Activated T-cell treated with anti-CD3 and anti-CD28 coated beads, Interleukin-2, amount 50 U/mL, for 24 hours (primary cell): ENCODE results near the gene B3GALNT1.

Experiments
- DNase-seq: peaks from one replicate; pipeline ENCODE4 v3.0.0-alpha.2; 2020
- H3K27ac Mint-ChIP-seq: 2 replicates; pipeline ENCODE4 v1.8.0; 2020; ENCODE audit warnings: mild to moderate bottlenecking, mixed read lengths
- H3K27me3 Mint-ChIP-seq: 2 replicates; pipeline ENCODE4 v1.8.0; 2020; ENCODE audit warnings: mixed read lengths
- H3K36me3 Mint-ChIP-seq: 2 replicates; pipeline ENCODE4 v1.8.0; 2020; ENCODE audit warnings: low read depth, mixed read lengths
- H3K4me1 Mint-ChIP-seq: 2 replicates; pipeline ENCODE4 v1.8.0; 2020; ENCODE audit warnings: low read depth, mixed read lengths
- H3K4me3 Mint-ChIP-seq: 2 replicates; pipeline ENCODE4 v1.8.0; 2020; ENCODE audit warnings: mild to moderate bottlenecking, moderate library complexity, mixed read lengths
- H3K9me3 Mint-ChIP-seq: 2 replicates; pipeline ENCODE4 v1.8.0; 2020; ENCODE audit warnings: mixed read lengths

B3GALNT1 gene

DNA sequence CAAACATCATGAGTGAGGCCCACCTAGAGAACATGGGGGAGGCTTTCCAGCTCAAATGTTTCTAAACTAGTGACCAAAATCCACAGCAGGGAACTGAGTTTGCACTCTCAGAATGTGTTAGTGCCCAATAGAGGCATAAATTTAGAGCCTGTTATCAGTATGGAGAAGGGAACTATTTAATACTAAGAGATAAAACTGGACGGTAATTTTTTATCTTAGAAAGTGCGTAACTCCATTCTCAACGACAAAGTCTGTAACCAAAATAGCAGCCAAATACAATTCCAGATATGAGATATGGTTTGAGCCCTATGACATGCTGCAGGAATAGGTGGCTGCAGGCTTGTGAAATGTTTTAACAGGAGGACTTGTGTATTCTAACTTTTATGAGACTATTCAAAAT, 3.5 kb downstream of the B3GALNT1 start:
- DNase-seq, result no peak
- Mint-ChIP-seq H3K4me3 (no peak overlapping the region), H3K36me3 (no peaks in the 10 kb centered on the region), H3K4me1 (peaks cover 8% of the 10 kb centered on the region), H3K9me3 (no peaks in the 10 kb centered on the region), H3K27ac (no peak overlapping the region), H3K27me3 (peaks cover 28% of the 10 kb centered on the region)

DNA sequence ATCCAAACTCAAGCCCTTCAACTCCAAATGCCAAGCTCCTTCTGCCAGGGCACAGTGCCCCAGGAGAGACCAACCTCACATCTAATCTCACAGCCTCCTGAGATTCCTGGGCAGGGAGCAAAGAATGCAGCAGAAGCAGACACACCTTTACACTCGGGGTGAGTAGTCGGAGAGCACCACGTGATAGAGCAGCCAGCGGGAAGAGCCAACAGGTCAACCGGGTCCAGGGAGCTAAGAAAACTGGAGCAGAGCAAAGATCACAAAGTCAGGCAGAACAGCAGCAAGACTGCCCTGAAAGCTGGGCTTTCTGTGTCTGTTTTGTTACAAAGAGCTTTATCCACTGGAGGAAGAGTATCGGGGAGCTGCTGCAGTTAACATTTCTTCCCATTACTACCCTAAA, 4.2 kb downstream of the B3GALNT1 start:
- no peaks in the 10 kb centered on the region for H3K9me3 Mint-ChIP-seq
- H3K27me3 Mint-ChIP-seq, result peaks cover 24% of the 10 kb centered on the region
- no peak overlapping the region for H3K27ac Mint-ChIP-seq
- no peaks in the 10 kb centered on the region for H3K36me3 Mint-ChIP-seq
- peaks cover 8% of the 10 kb centered on the region for H3K4me1 Mint-ChIP-seq
- no peak for DNase-seq
- H3K4me3 Mint-ChIP-seq, result no peak overlapping the region

DNA sequence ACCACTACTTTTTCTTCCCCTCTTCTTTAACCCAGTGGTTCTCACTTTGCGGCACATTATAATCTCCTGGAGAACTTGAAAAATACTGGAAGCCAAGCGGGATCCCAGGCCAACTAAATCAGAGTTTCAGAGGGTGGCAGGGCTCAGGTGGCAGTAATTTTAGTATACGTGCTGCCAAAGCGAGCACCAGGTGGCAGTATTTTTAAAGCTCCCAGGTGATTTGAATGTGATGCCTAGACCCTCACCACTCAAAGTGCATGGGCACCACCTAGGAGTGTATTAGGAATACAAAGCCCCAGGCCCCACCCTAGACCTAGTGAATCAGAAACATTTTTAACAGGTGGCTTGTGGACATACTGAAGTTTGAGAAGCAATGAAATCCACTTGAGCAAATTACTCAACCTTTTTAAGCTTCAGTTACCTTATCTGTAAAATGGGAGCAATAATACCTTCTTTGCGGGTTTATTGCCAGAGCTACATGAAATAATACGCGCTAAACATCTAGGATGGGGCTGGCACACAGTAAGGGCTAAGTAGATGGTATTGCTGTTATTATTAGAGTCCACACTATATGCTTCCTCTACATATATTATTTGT, 8.3 kb downstream of the B3GALNT1 start:
- Mint-ChIP-seq H3K27me3 (no peaks in the 10 kb centered on the region), H3K9me3 (no peaks in the 10 kb centered on the region), H3K36me3 (no peaks in the 10 kb centered on the region), H3K4me1 (no peaks in the 10 kb centered on the region), H3K27ac (no peak overlapping the region), H3K4me3 (no peak overlapping the region)
- DNase-seq, result no peak

DNA sequence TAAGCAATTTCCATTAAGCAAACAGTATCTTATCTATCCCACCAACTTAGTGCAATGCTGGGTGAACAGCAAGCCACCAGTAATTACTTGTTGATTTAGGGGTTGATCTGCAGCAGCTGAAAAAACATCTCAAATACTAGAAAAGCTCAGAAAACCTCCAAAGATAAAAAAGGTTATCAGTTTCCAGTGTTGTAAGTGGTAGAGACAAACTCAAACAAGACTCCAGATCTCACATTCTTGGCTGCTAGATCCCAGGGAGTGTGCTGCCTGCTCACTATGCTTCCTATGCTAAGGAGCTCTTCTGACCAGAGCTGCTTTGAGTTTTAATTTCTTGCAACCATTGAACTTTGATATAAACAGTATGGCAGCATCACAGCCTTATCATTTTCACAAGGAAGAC, 11.3 kb downstream of the B3GALNT1 start:
- Mint-ChIP-seq H3K9me3 (no peaks in the 10 kb centered on the region), H3K4me3 (no peak overlapping the region), H3K27ac (no peak overlapping the region), H3K27me3 (peaks cover 3% of the 10 kb centered on the region), H3K36me3 (no peaks in the 10 kb centered on the region), H3K4me1 (no peaks in the 10 kb centered on the region)
- DNase-seq, result no peak

DNA sequence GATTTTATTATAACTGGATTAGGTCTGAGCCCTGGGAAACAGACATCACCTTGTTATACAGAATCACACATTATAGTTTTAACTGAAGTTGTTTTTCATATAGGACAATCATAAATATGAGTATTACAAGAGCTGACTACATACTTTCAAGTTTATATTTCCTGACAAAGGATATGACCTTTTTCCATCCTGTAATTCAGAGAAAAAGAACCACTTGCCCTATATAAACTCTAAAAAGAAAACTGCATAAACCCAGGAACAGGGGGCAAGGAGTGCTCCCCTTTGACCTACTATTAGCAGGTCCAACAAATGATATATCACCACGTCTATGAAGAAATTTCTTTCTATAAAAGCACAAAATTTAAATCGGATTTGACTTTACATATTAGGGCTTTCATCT, 20.9 kb downstream of the B3GALNT1 start:
- DNase-seq, result no peak

DNA sequence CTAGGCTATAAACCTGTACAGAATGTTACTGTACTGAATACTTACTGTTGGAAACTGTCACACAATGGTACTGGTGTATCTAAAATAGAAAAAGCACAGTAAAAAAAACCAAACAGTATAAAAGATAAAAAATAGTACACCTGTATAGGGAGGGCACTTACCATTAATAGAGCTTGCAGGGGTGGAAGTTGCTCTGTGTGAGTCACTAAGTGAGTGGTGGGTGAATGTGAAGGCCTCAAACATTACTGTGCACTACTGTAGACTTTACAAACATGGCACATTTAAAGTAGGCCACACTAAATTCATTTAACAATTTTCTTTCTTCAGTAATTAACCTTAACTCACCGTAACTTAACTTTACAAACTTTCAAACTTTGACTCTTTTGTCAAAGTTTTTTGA, 22.0 kb downstream of the B3GALNT1 start:
- H3K27ac Mint-ChIP-seq, result no peak overlapping the region
- peaks cover 5% of the 10 kb centered on the region for H3K4me1 Mint-ChIP-seq
- H3K27me3 Mint-ChIP-seq, result peaks cover 7% of the 10 kb centered on the region
- no peak for DNase-seq
- H3K9me3 Mint-ChIP-seq, result no peaks in the 10 kb centered on the region
- no peak overlapping the region for H3K4me3 Mint-ChIP-seq
- H3K36me3 Mint-ChIP-seq, result no peaks in the 10 kb centered on the region

More for the DNA sequence above, 20.9 kb downstream of the B3GALNT1 start:
- Mint-ChIP-seq H3K4me3 (no peak overlapping the region), H3K36me3 (no peaks in the 10 kb centered on the region), H3K9me3 (no peaks in the 10 kb centered on the region), H3K27ac (no peak overlapping the region), H3K27me3 (peaks cover 7% of the 10 kb centered on the region), H3K4me1 (peaks cover 5% of the 10 kb centered on the region)

DNA sequence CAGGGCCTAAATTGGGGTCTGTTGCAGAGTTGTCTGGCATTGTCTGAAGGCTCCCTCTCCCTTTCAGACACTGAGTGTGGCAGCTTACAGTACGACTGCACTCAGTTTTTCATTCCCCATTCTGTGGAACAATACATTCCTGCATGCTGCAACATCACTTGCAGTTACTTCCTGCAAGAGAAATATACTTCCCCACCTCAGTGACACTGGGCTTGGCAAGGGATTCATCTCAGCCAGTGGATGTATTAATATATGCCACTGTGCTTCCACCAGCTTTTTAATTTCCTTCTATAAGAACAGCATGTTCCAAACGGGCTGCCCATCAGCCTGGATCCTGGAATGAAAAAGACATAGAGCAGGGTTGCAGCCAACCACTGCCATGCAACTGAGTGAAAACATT, 23.1 kb downstream of the B3GALNT1 start:
- DNase-seq, result no peak
- Mint-ChIP-seq H3K36me3 (no peaks in the 10 kb centered on the region), H3K27me3 (peaks cover 7% of the 10 kb centered on the region), H3K9me3 (no peaks in the 10 kb centered on the region), H3K4me3 (no peak overlapping the region), H3K4me1 (peaks cover 9% of the 10 kb centered on the region), H3K27ac (no peak overlapping the region)

DNA sequence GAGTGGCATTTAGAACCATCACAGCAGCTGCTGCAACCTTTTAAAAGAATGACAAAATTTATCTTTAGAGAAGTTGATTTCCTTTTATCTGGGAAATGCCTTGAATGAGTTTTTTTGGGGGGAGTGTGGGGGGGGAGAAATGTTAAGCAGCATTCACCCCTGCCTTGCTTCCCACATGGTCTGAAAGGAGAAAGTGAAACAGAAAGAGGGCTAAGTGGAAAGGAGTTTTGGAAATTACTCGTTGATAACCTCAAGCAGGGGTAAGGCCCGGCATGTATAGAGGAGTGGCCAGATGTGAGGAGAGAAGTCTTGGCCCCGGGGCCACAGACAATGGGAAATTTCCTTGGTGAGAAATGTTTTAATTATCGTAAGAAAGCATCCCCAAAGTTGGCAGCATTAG, 23.5 kb downstream of the B3GALNT1 start:
- Mint-ChIP-seq H3K4me1 (peaks cover 9% of the 10 kb centered on the region), H3K4me3 (no peak overlapping the region), H3K27ac (no peak overlapping the region), H3K27me3 (peaks cover 7% of the 10 kb centered on the region), H3K36me3 (no peaks in the 10 kb centered on the region), H3K9me3 (no peaks in the 10 kb centered on the region)
- no peak for DNase-seq

DNA sequence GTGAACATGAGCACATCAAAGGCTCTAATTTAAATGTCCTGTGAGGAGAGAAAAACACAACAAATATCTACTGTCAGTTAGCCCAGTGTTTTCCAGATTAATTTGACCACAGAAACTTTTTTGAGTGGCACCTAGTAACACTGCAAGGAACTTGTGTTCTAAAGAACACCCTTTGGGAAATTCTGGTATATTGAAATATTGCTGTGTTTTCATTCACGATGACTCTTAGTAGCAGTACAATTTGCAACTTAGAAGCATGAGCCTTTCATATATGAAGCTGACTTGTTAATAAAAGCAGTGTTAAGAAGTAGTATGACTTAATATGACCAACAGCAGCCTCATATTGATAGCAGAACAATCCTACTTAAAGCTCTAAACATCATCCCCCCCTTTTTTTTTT, 32.0 kb downstream of the B3GALNT1 start:
- no peak for DNase-seq
- Mint-ChIP-seq H3K36me3 (no peaks in the 10 kb centered on the region), H3K4me1 (peaks cover 19% of the 10 kb centered on the region), H3K9me3 (no peaks in the 10 kb centered on the region), H3K4me3 (no peak overlapping the region), H3K27me3 (peaks cover 4% of the 10 kb centered on the region), H3K27ac (no peak overlapping the region)

DNA sequence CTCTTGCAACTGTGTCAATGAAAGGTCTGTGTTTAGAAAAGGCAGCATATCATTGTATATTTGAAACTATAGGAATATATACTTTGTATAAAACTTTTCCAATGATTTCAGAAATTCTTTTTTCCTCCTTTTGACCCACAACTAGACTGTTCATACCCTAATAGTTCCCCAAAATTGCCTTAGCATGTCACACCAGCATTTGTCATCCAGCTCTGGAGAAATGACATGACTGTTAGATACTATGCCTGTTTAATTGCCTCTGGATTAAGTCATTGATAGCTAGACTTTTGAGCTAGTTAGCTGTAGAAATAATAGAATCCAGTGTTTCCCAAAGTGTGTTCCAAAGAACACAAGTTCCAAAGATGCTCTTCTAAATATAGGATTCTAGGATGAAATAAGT, 32.4 kb downstream of the B3GALNT1 start:
- Mint-ChIP-seq H3K36me3 (no peaks in the 10 kb centered on the region), H3K4me1 (peaks cover 16% of the 10 kb centered on the region), H3K4me3 (no peak overlapping the region), H3K27ac (no peak overlapping the region), H3K9me3 (no peaks in the 10 kb centered on the region), H3K27me3 (peaks cover 4% of the 10 kb centered on the region)
- no peak for DNase-seq

DNA sequence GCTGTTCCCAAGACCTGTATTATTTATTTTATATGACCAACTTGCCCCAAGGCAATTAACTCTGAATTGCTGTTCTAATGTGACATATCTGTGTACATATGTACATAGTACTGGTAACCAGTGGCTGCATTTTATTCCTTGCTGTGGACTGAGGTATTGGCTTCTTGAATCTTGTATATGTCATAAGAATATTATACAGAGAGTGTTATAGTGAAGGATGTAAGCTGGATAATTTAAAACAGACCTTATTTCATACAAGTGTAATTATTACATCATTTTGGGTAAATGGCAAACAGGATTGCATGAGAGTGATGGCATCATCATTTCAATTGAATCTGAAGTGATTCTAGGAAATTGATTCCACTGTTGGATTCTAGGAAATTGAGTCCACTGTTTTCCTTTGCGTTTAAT, 32.9 kb downstream of the B3GALNT1 start:
- Mint-ChIP-seq H3K4me1 (peaks cover 15% of the 10 kb centered on the region), H3K27me3 (peaks cover 4% of the 10 kb centered on the region), H3K27ac (no peak overlapping the region), H3K9me3 (no peaks in the 10 kb centered on the region), H3K4me3 (no peak overlapping the region), H3K36me3 (no peaks in the 10 kb centered on the region)
- DNase-seq, result no peak

DNA sequence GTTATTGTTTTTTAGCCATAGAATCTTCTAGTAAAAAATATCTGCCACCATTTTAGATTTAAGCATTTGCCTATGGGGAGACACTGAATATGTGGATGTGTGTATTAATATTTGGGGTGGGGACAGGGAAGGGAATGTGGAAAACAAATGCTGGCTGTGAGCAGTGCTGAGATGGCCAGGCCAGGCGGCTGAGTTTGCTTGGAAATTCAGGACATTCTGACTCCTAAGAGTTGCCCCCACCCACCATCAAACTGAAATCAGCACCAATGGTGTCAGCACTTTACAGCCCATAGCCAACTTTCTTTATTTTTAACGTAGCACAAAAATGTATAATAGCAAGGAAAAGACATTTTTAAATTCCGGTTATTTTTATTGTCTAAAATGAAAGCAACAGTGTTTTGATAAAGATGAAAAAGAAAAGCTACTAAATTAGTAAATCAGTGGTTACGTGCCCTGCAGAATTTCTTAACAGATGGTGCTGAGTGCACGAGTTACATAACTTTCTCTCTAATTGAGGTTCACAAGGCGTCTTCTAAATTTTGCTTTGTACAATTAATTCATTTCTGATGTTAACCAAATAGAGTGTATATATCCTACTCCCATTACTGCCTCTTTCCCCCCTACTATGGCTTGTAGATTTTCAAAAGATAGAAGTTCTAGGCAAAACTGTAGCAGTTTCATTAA, 34.0 kb downstream of the B3GALNT1 start:
- no peaks in the 10 kb centered on the region for H3K36me3 Mint-ChIP-seq
- DNase-seq, result no peak
- no peak overlapping the region for H3K27ac Mint-ChIP-seq
- H3K9me3 Mint-ChIP-seq, result no peaks in the 10 kb centered on the region
- H3K4me3 Mint-ChIP-seq, result no peak overlapping the region
- H3K27me3 Mint-ChIP-seq, result peaks cover under 1% of the 10 kb centered on the region
- H3K4me1 Mint-ChIP-seq, result peaks cover 15% of the 10 kb centered on the region

DNA sequence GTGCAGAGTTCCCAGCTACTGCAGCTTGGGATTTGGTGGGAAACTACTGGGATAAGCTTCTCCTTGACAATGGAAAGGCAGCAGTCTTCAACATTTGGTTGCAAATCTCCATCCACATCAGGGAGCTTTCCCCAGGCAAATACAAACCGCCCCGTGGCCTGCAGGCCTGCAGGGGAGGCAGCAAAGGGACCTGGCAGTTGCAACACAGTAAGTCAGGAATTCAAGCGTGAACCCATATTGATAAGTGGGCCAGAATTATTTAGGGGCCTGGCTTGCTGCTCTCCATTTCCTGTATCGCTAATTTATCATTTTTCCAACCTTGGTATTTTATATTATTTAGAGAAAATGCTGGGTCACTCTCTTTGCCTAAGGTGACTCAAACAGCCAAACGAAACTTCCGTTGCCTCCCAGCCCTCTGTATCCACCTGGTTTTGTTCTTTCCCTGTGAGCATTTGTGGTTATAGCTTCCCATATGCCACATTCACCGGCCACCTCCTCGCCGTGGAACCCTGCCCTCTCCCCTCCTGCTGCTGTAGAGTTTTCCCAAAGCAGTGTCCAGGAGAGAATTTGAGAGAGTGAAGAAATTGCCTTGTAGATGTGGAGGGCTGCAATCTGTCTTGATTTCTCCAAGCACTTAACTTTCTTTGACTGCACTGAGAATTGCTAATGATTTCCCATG, 34.8 kb downstream of the B3GALNT1 start:
- Mint-ChIP-seq H3K27me3 (no peaks in the 10 kb centered on the region), H3K4me1 (peaks cover 15% of the 10 kb centered on the region), H3K36me3 (no peaks in the 10 kb centered on the region), H3K4me3 (no peak overlapping the region), H3K9me3 (no peaks in the 10 kb centered on the region), H3K27ac (no peak overlapping the region)
- DNase-seq, result no peak

DNA sequence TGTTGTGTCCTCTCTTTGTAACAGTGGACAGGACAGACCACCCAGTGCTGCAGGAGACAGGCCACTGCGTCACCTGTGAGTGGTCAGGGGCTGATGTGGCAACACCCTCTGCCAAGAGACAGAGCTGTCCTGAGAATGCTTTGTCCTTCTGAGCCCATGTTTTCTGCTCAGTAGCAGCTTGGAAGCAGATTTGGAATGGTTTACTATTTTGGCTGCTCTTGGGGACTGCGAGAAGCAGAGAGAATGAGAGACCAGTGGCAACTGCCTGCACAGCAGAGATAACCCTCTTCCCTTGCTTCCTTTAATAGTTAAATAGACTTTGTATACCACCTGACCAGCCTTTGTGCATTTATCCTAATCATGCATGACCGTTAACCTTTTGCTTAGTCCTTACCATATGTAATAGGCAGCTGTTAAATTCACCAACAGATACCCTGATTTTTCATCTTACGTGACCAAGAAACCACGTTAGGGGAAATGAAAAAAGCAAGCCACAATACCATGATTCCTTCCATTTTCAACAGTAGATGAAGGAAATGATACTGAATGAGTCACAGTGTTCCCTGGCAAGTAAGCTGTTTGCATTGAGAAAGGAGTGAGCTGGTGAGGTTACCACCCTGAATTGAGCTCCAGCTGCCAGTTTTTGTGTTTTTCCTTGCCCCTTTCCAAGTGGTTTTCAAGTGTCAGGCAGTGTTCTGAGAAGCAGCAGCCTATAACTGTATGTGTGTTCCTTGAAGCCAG, 35.5 kb downstream of the B3GALNT1 start:
- Mint-ChIP-seq H3K4me3 (no peak overlapping the region), H3K36me3 (no peaks in the 10 kb centered on the region), H3K27me3 (no peaks in the 10 kb centered on the region), H3K9me3 (no peaks in the 10 kb centered on the region), H3K4me1 (peaks cover 15% of the 10 kb centered on the region), H3K27ac (no peak overlapping the region)
- no peak for DNase-seq

DNA sequence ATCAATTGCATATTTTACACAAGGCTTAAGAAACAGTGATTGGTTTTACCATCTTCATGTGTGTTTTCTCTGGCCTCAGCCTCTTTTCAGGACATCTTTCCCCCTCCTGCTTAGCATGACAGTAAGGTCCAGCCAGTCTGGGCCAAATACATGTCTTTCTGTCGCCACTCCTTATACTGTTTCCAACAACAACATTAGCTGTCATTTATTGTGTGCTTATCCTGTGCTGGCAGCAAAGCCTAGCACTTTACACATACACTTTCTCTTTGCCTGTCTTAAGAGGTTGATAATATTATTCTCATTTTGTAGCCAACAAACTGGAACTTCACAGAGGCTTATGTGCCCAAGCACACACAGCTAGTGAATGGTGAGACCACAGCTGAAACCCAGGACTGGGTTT, 37.8 kb downstream of the B3GALNT1 start:
- H3K4me1 Mint-ChIP-seq, result peaks cover 9% of the 10 kb centered on the region
- no peak for DNase-seq
- no peak overlapping the region for H3K4me3 Mint-ChIP-seq
- H3K36me3 Mint-ChIP-seq, result no peaks in the 10 kb centered on the region
- H3K27me3 Mint-ChIP-seq, result no peaks in the 10 kb centered on the region
- H3K9me3 Mint-ChIP-seq, result no peaks in the 10 kb centered on the region
- no peak overlapping the region for H3K27ac Mint-ChIP-seq
